ENCODE data around the gene CYP26B1.

DNA sequence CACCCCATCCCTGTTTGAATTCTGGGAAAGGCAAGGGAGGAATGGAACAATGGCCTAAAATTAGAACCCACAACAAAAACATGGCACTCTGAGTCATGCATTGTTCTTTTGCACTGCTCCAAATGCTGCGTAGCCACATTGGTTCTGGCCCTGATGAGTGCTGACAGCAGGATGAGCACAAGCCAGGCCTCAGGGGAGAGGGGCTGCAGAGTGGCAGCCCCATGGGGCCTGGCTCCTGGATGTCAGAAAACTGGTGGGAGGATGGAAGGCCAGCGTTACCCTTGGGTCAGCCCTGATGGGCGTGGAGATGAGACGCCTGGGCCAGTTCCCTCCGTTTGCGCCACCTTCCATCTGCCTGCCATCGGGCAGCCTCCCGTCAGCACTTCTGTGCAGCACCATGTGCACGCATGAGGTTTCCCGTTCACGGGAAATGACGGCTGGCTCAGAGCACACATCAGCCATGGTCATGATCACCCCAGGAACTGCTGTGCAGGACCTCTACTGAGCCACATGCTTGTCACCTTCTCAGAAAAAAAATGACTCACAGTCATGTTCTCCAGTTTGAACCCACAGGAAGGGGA lies 65.6 kb downstream of the CYP26B1 start:
- TF ChIP-seq, protein P1, sequence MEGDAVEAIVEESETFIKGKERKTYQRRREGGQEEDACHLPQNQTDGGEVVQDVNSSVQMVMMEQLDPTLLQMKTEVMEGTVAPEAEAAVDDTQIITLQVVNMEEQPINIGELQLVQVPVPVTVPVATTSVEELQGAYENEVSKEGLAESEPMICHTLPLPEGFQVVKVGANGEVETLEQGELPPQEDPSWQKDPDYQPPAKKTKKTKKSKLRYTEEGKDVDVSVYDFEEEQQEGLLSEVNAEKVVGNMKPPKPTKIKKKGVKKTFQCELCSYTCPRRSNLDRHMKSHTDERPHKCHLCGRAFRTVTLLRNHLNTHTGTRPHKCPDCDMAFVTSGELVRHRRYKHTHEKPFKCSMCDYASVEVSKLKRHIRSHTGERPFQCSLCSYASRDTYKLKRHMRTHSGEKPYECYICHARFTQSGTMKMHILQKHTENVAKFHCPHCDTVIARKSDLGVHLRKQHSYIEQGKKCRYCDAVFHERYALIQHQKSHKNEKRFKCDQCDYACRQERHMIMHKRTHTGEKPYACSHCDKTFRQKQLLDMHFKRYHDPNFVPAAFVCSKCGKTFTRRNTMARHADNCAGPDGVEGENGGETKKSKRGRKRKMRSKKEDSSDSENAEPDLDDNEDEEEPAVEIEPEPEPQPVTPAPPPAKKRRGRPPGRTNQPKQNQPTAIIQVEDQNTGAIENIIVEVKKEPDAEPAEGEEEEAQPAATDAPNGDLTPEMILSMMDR (conservative IDR thresholded peaks at IDR 0.05 in 1 of 2, IDR thresholded peaks at IDR 0.05 in 1 of 2; ENCODE audit: extremely low read depth in 1 of 2, insufficient read depth in 1 of 2, low read depth in 1 of 2, low read length in 2 of 2): no peak
- TF ChIP-seq EZH2 (IDR thresholded peaks at IDR 0.05; ENCODE audit: borderline replicate concordance, low read length): no peak
